H9 (cell line): ENCODE data around the gene FARP1. TPM values are rescaled to one million over a fixed set of nuclear protein-coding genes. Genes with fewer than 3 reads are reported as not detected.

Source experiments
- DNase-seq: peaks from one replicate; pipeline ENCODE4 v3.0.0-alpha.2; 2017
- H2AFZ ChIP-seq: one replicate; pipeline ENCODE4 v1.6.1; 2013; ENCODE audit warnings: mild to moderate bottlenecking, low read length, control low read depth, moderate library complexity
- H2AK5ac ChIP-seq: 2 replicates; pipeline ENCODE4 v1.6.1; 2013; ENCODE audit warnings: low read length, control low read depth, mixed read lengths; ENCODE audit not compliant: insufficient read length
- H2BK120ac ChIP-seq: one replicate; pipeline ENCODE4 v1.6.1; 2013; ENCODE audit warnings: low read depth, mild to moderate bottlenecking, low read length, control low read depth, inconsistent platforms; ENCODE audit not compliant: poor library complexity, severe bottlenecking
- H2BK12ac ChIP-seq: 2 replicates; pipeline ENCODE4 v1.6.1; 2013; ENCODE audit warnings: low read length, control low read depth, mixed read lengths, low read depth; ENCODE audit not compliant: insufficient read length
- H2BK15ac ChIP-seq: 2 replicates; pipeline ENCODE4 v1.6.1; 2013; ENCODE audit warnings: low read depth, low read length, control low read depth
- H2BK20ac ChIP-seq: one replicate; pipeline ENCODE4 v1.6.1; 2013; ENCODE audit warnings: low read depth, mild to moderate bottlenecking, low read length, control low read depth, inconsistent platforms; ENCODE audit not compliant: poor library complexity, severe bottlenecking
- H2BK5ac ChIP-seq: 2 replicates; pipeline ENCODE4 v1.6.1; 2013; ENCODE audit warnings: low read length, control low read depth, mixed read lengths; ENCODE audit not compliant: insufficient read length
- H3K14ac ChIP-seq: 2 replicates; pipeline ENCODE4 v1.6.1; 2013; ENCODE audit warnings: low read length, control low read depth; ENCODE audit not compliant: insufficient read depth
- H3K18ac ChIP-seq: 2 replicates; pipeline ENCODE4 v1.6.1; 2013; ENCODE audit warnings: low read depth, mild to moderate bottlenecking, mixed read lengths, low read length, control low read depth; ENCODE audit not compliant: insufficient read length
- H3K23ac ChIP-seq: 2 replicates; pipeline ENCODE4 v1.6.1; 2013; ENCODE audit warnings: low read length, control low read depth, mixed read lengths, low read depth; ENCODE audit not compliant: insufficient read length
- H3K23me2 ChIP-seq: 2 replicates; pipeline ENCODE4 v1.6.1; 2013; ENCODE audit warnings: low read depth, mild to moderate bottlenecking, mixed read lengths, low read length, control low read depth; ENCODE audit not compliant: insufficient read length, poor library complexity, severe bottlenecking
- H3K27ac ChIP-seq: 2 replicates; pipeline ENCODE4 v1.5.1; 2013; ENCODE audit warnings: low read length, control low read depth, mixed read lengths, low read depth; ENCODE audit not compliant: insufficient read length
- H3K27me3 ChIP-seq: 2 replicates; pipeline ENCODE4 v1.6.1; 2013; ENCODE audit warnings: low read length, control low read depth, inconsistent platforms; ENCODE audit not compliant: insufficient read depth
- H3K4ac ChIP-seq: 2 replicates; pipeline ENCODE4 v1.6.1; 2013; ENCODE audit warnings: low read depth, mild to moderate bottlenecking, control low read depth, inconsistent platforms, low read length, moderate library complexity
- H3K4me1 ChIP-seq: 2 replicates; pipeline ENCODE4 v1.6.1; 2013; ENCODE audit warnings: low read length, control low read depth, inconsistent platforms; ENCODE audit not compliant: insufficient read depth
- H3K4me2 ChIP-seq: 2 replicates; pipeline ENCODE4 v1.6.1; 2013; ENCODE audit warnings: low read length, control low read depth, mixed read lengths; ENCODE audit not compliant: insufficient read length, insufficient read depth
- H3K56ac ChIP-seq: 2 replicates; pipeline ENCODE4 v1.6.1; 2013; ENCODE audit warnings: low read depth, mild to moderate bottlenecking, mixed read lengths, low read length, control low read depth; ENCODE audit not compliant: insufficient read length
- H3K79me1 ChIP-seq: 2 replicates; pipeline ENCODE4 v1.6.1; 2013; ENCODE audit warnings: low read depth, mild to moderate bottlenecking, moderate library complexity, low read length, control low read depth, inconsistent platforms; ENCODE audit not compliant: insufficient read depth, poor library complexity, severe bottlenecking
- H3K79me2 ChIP-seq: 2 replicates; pipeline ENCODE4 v1.6.1; 2013; ENCODE audit warnings: low read length, control low read depth, inconsistent platforms; ENCODE audit not compliant: insufficient read depth
- H3K9ac ChIP-seq: 2 replicates; pipeline ENCODE4 v1.6.1; 2013; ENCODE audit warnings: low read length, control low read depth, mixed read lengths; ENCODE audit not compliant: insufficient read length; ENCODE audit errors: extremely low read depth
- H3K9me3 ChIP-seq: one replicate; pipeline ENCODE4 v1.6.1; 2013; ENCODE audit warnings: low read depth, low read length, inconsistent platforms; ENCODE audit not compliant: control insufficient read depth
- H3T11ph ChIP-seq: one replicate; pipeline ENCODE4 v1.6.1; 2013; ENCODE audit warnings: mild to moderate bottlenecking, low read length, control low read depth, inconsistent platforms
- H4K20me1 ChIP-seq: one replicate; pipeline ENCODE4 v1.6.1; 2013; ENCODE audit not compliant: control insufficient read depth, insufficient read length, insufficient read depth
- H4K5ac ChIP-seq: 2 replicates; pipeline ENCODE4 v1.6.1; 2013; ENCODE audit warnings: low read depth, mild to moderate bottlenecking, mixed read lengths, low read length, control low read depth; ENCODE audit not compliant: insufficient read length
- H4K8ac ChIP-seq: replicated peaks from 2 replicates; pipeline ENCODE4 v1.6.1; 2013; ENCODE audit warnings: low read length, control low read depth, mixed read lengths, low read depth; ENCODE audit not compliant: insufficient read length
- H4K91ac ChIP-seq: 2 replicates; pipeline ENCODE4 v1.6.1; 2013; ENCODE audit warnings: low read depth, mild to moderate bottlenecking, moderate library complexity, mixed read lengths, low read length, control low read depth; ENCODE audit not compliant: insufficient read length
- H3K27ac Mint-ChIP-seq, 3 experiments: 2 replicates in 2 of 3; 3 replicates in 1 of 3; pipeline ENCODE4 v1.8.0; 2020 to 2021; ENCODE audit warnings: mixed read lengths in 3 of 3, mild to moderate bottlenecking in 1 of 3, moderate library complexity in 1 of 3
- H3K27me3 Mint-ChIP-seq: 2 replicates; pipeline ENCODE4 v1.8.0; 2021; ENCODE audit warnings: low read depth, mild to moderate bottlenecking, moderate library complexity, mixed read lengths
- H3K36me3 Mint-ChIP-seq, 3 experiments: 2 replicates in 2 of 3; 3 replicates in 1 of 3; pipeline ENCODE4 v1.8.0; 2020 to 2021; ENCODE audit warnings: low read depth in 3 of 3, mixed read lengths in 3 of 3; ENCODE audit not compliant: insufficient read depth in 1 of 3
- H3K4me1 Mint-ChIP-seq, 2 experiments: 2 replicates each; pipeline ENCODE4 v1.8.0; 2020; ENCODE audit warnings: mixed read lengths in 2 of 2
- H3K4me3 Mint-ChIP-seq, 2 experiments: 2 replicates in 1 of 2; 3 replicates in 1 of 2; pipeline ENCODE4 v1.8.0; 2020 to 2021; ENCODE audit warnings: mild to moderate bottlenecking in 2 of 2, mixed read lengths in 2 of 2, moderate library complexity in 1 of 2
- H3K9me3 Mint-ChIP-seq, 2 experiments: 2 replicates in 1 of 2; 3 replicates in 1 of 2; pipeline ENCODE4 v1.8.0; 2020; ENCODE audit warnings: mild to moderate bottlenecking in 2 of 2, mixed read lengths in 2 of 2, moderate library complexity in 1 of 2
- CTCF ChIP-seq: fragments of 200-600 bp; sonication (generic); conservative IDR thresholded peaks from 3 replicates; pipeline ENCODE4 v1.8.0; 2021; ENCODE audit warnings: antibody characterized with exemption, mild to moderate bottlenecking
- WGBS: extraction: QIAGEN DNeasy Blood & Tissue Kit; methylation state at CpG from one replicate; pipeline ENCODE4 v1.1.7; 2013; ENCODE audit warnings: missing lambda C conversion rate, low lambda C conversion rate, mixed read lengths; ENCODE audit not compliant: insufficient read length; ENCODE audit errors: extremely low coverage; 5-methylcytosine and 5-hydroxymethylcytosine counted together
- total RNA-seq: library from RNA; stranded (reverse); gene quantifications from 2 replicates; pipeline ENCODE4 v1.2.1, GENCODE V29; 2021

Gene FARP1
- total RNA-seq, 1 experiment from 2014 or later, result 95.9 TPM

- no peak overlapping the region for H4K8ac ChIP-seq
- no peak overlapping the region for H2BK20ac ChIP-seq
- no peak overlapping the region for H3K4me2 ChIP-seq
- H2BK120ac ChIP-seq, result no peak overlapping the region
- no peak overlapping the region for H3K14ac ChIP-seq
- H3K9me3 Mint-ChIP-seq, result no peaks in the 10 kb centered on the region
- no peak overlapping the region for H3K23ac ChIP-seq
- no peak overlapping the region for H3K27ac Mint-ChIP-seq
- H3K27me3 Mint-ChIP-seq, result no peaks in the 10 kb centered on the region; the same call in 1 of the 2 replicates
- H3K4me3 Mint-ChIP-seq, result no peak overlapping the region
- peaks cover 18 to 26% of the 10 kb centered on the region in 2 experiments for H3K4me1 Mint-ChIP-seq
- H3K4ac ChIP-seq, result no peak overlapping the region
- no peak overlapping the region for H3K27ac ChIP-seq
- H3K23me2 ChIP-seq, result no peaks in the 10 kb centered on the region
- H2AFZ ChIP-seq, result no peak overlapping the region
- peaks cover 5% of the 10 kb centered on the region for H3K79me1 ChIP-seq
- no peak for TF ChIP-seq CTCF
- no peak overlapping the region for H4K5ac ChIP-seq
- H3K18ac ChIP-seq, result no peak overlapping the region
- no CpG with 5 or more reads among the region's 7 CpGs for WGBS
- no peaks in the 10 kb centered on the region for H4K20me1 ChIP-seq
- H3K79me2 ChIP-seq, result no peaks in the 10 kb centered on the region; the same call in 1 of the 2 replicates
- no peaks in the 10 kb centered on the region for H3K27me3 ChIP-seq
- no peak overlapping the region for H2BK12ac ChIP-seq
- peaks cover 0 to 6% (median 4%) of the 10 kb centered on the region in 3 experiments; a peak in 4 of 7 replicates for H3K36me3 Mint-ChIP-seq
- H2BK15ac ChIP-seq, result no peak overlapping the region
- no peak overlapping the region for H3T11ph ChIP-seq
- peaks cover 5% of the 10 kb centered on the region; the same call in 1 of the 2 replicates for H3K4me1 ChIP-seq
- no peaks in the 10 kb centered on the region for H3K9me3 ChIP-seq
- DNase-seq, result no peak
- H3K9ac ChIP-seq, result no peak overlapping the region
- no peak overlapping the region for H4K91ac ChIP-seq
- no peak overlapping the region for H2BK5ac ChIP-seq
- H3K56ac ChIP-seq, result no peak overlapping the region
- H2AK5ac ChIP-seq, result no peak overlapping the region
These were observed 158.8 kb downstream of the FARP1 start for GRCh38 chr13:98301721-98302120.
